Activated CD8-positive, alpha-beta T cell treated with anti-CD3 and anti-CD28 coated beads for 36 hours (primary cell): ENCODE data around the gene PML. TPM values are rescaled to one million over a fixed set of nuclear protein-coding genes. Genes with fewer than 3 reads are reported as not detected.
A peak's percentile ranks its signal among the peaks of the same experiment; 100 is the strongest.

Experiments used
- ATAC-seq: fragments of 200-7000 bp; cut with Tn5 transposase; one replicate; pipeline ENCODE4 v1.10.0; 2021; ENCODE audit warnings: mild to moderate bottlenecking, moderate library complexity
- CTCF ChIA-PET: fragments of 350-600 bp; sonication (Branson Sonifier 250); formaldehyde crosslinking; loops from one replicate; lab custom pipeline; 2021; ENCODE audit warnings: antibody characterized with exemption; lab: Charles Lee
- POLR2A ChIA-PET: fragments of 350-600 bp; sonication (Branson Sonifier 250); formaldehyde crosslinking; loops from one replicate; lab custom pipeline; 2021; ENCODE audit warnings: antibody characterized with exemption; lab: Charles Lee
- DNase-seq: peaks from one replicate; pipeline ENCODE4 v3.0.0-alpha.2; 2020
- H3K27ac Mint-ChIP-seq: one replicate; pipeline ENCODE4 v1.8.0; 2021; ENCODE audit warnings: mild to moderate bottlenecking, mixed read lengths
- H3K27me3 Mint-ChIP-seq: one replicate; pipeline ENCODE4 v1.8.0; 2021; ENCODE audit warnings: mixed read lengths
- H3K36me3 Mint-ChIP-seq: one replicate; pipeline ENCODE4 v1.8.0; 2021; ENCODE audit warnings: low read depth, mixed read lengths
- H3K4me1 Mint-ChIP-seq: one replicate; pipeline ENCODE4 v1.8.0; 2021; ENCODE audit warnings: low read depth, mixed read lengths
- H3K4me3 Mint-ChIP-seq: one replicate; pipeline ENCODE4 v1.8.0; 2021; ENCODE audit warnings: mild to moderate bottlenecking, moderate library complexity, mixed read lengths
- H3K9me3 Mint-ChIP-seq: one replicate; pipeline ENCODE4 v1.8.0; 2021; ENCODE audit warnings: mixed read lengths
- CTCF ChIP-seq: fragments of 200-600 bp; IDR thresholded peaks from one replicate; pipeline ENCODE4 v1.8.0; 2022; ENCODE audit warnings: antibody characterized with exemption, mild to moderate bottlenecking
- intact Hi-C: fragments of 100-400 bp; cut with micrococcal nuclease; formaldehyde crosslinking; loops from one replicate; pipeline ENCODE4 v1.10.0; 2022
- total RNA-seq, 2 experiments: library from RNA; stranded (reverse); gene quantifications; one replicate each; pipeline ENCODE4 v1.2.3, GENCODE V29; 2021

The PML gene
- total RNA-seq, 2 experiments from 2014 or later = 48.8 to 49.6 TPM

DNA sequence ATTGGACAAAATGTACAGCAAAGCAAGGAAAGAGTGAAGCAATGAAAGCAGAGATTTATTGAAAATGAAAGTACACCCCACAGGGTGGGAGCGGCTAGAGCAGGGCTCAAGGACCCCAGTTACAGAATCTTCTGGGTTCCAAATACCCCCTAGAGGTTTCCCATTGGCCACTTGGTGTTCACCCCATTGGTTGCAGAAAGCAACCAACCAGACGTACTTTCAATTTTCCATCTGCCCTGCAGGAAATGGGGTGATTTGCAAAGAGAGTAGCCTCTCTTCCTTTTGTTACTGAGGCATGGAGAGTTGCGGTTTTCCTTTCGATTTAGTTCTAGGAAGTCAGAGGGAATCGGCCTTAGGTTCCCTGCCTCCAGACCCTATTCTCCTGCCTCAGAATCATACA lies 2.4 kb downstream of the PML start:
- H3K27ac Mint-ChIP-seq = peak overlapping the region; percentile 93
- peaks cover 35% of the 10 kb centered on the region for H3K36me3 Mint-ChIP-seq
- no peaks in the 10 kb centered on the region for H3K9me3 Mint-ChIP-seq
- peak overlapping the region; percentile 91 for H3K4me3 Mint-ChIP-seq
- TF ChIP-seq CTCF = no peak
- intact Hi-C loops = no loop called here
- peak; percentile 55 for DNase-seq
- CTCF ChIA-PET = interaction anchor here (0.8 to 1.7 kb wide), 6 partner anchors 10 to 33 kb away, joined by 4 to 13 read pairs (median 5); no protein-coding TSS in a partner anchor
- POLR2A ChIA-PET = interaction anchor here (0.6 to 1.2 kb wide), 3 partner anchors 10 to 363 kb away, joined by 3 to 9 read pairs (median 4); no protein-coding TSS in a partner anchor
- peak; percentile 19 for ATAC-seq
- H3K27me3 Mint-ChIP-seq = no peaks in the 10 kb centered on the region
- peaks cover 59% of the 10 kb centered on the region for H3K4me1 Mint-ChIP-seq

DNA sequence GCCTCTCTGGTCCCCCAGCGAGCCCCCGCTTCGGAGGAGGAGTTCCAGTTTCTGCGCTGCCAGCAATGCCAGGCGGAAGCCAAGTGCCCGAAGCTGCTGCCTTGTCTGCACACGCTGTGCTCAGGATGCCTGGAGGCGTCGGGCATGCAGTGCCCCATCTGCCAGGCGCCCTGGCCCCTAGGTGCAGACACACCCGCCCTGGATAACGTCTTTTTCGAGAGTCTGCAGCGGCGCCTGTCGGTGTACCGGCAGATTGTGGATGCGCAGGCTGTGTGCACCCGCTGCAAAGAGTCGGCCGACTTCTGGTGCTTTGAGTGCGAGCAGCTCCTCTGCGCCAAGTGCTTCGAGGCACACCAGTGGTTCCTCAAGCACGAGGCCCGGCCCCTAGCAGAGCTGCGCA lies 3.5 kb downstream of the PML start:
- no peak for ATAC-seq
- H3K4me3 Mint-ChIP-seq = no peak overlapping the region
- no peak for DNase-seq
- ChIA-PET POLR2A (interaction anchor here (0.9 to 1.0 kb wide), 2 partner anchors 9 to 32 kb away, joined by 3 to 4 read pairs; no protein-coding TSS in a partner anchor), CTCF (interaction anchor here (1.7 kb wide), 1 partner anchor 9 kb away, joined by 6 read pairs; no protein-coding TSS in a partner anchor)
- peaks cover 51% of the 10 kb centered on the region for H3K4me1 Mint-ChIP-seq
- no peak for TF ChIP-seq CTCF
- H3K36me3 Mint-ChIP-seq = peaks cover 40% of the 10 kb centered on the region
- H3K27ac Mint-ChIP-seq = peak overlapping the region; percentile 93
- no peaks in the 10 kb centered on the region for H3K9me3 Mint-ChIP-seq
- intact Hi-C loops = no loop called here
- no peaks in the 10 kb centered on the region for H3K27me3 Mint-ChIP-seq

- intact Hi-C loops = no loop called here
- TF ChIP-seq CTCF = no peak
- ChIA-PET POLR2A (interaction anchor here (1.4 to 3.3 kb wide), 6 partner anchors 8 to 37 kb away, joined by 4 to 24 read pairs (median 6); partner anchors contain the start of gene PML), CTCF (interaction anchor here (0.7 to 4.3 kb wide), 10 partner anchors 9 to 80 kb away, joined by 3 to 30 read pairs (median 5); partner anchors contain the start of genes PML and STOML1)
- peak overlapping the region; percentile 38 for H3K4me3 Mint-ChIP-seq
- peak overlapping the region; percentile 91 for H3K27ac Mint-ChIP-seq
- no peaks in the 10 kb centered on the region for H3K27me3 Mint-ChIP-seq
- H3K9me3 Mint-ChIP-seq = peaks cover 6% of the 10 kb centered on the region
- peak; percentile 38 for ATAC-seq
- H3K36me3 Mint-ChIP-seq = peaks cover 65% of the 10 kb centered on the region
- peak; percentile 27 for DNase-seq
- H3K4me1 Mint-ChIP-seq = peaks cover 49% of the 10 kb centered on the region
Measured at GRCh38 chr15:74006774-74007639, 12.5 kb downstream of the PML start.

DNA sequence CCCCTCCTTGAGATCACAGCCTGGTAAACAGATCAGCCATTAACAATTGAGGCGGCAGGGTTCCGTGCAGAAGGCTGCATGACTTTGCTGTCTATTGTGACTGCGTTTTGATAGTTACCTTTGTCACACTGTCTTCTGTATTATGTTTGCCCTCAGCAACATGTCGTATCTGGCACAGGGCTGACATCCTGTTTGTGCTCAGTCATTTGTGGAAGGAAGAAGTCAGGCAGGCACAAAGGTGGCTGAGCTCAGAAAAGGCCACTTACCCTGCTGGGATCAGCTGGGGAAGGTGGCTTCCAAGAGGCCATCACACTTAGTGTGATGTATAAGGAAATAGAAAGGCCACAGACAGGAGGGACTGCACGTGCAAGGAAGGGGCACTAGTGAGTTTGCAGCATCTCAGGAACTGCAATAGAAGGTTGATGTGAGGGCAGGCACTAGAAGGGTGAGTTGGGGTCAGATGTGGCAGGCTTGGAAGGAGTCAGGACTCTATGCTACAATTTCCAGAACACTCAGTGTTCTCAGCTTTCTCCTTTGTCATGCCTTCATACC lies 13.4 kb downstream of the PML start:
- POLR2A ChIA-PET = interaction anchor here (1.0 to 3.3 kb wide), 3 partner anchors 11 to 34 kb away, joined by 4 to 24 read pairs (median 9); partner anchors contain the start of gene PML
- ATAC-seq (peak; percentile 89), DNase-seq (peak; percentile 67)
- intact Hi-C loops = no loop called here
- Mint-ChIP-seq H3K4me3 (peak overlapping the region; percentile 38), H3K9me3 (peaks cover 7% of the 10 kb centered on the region), H3K36me3 (peaks cover 66% of the 10 kb centered on the region), H3K4me1 (peaks cover 53% of the 10 kb centered on the region), H3K27me3 (no peaks in the 10 kb centered on the region), H3K27ac (peak overlapping the region; percentile 91)
- CTCF ChIA-PET = interaction anchor here (1.5 to 4.3 kb wide), 6 partner anchors 12 to 35 kb away, joined by 5 to 30 read pairs (median 8); partner anchors contain the start of genes PML and STOML1
- TF ChIP-seq CTCF = no peak
